Measurements from ENCODE around the gene MORF4L2.

The MORF4L2 gene

DNA sequence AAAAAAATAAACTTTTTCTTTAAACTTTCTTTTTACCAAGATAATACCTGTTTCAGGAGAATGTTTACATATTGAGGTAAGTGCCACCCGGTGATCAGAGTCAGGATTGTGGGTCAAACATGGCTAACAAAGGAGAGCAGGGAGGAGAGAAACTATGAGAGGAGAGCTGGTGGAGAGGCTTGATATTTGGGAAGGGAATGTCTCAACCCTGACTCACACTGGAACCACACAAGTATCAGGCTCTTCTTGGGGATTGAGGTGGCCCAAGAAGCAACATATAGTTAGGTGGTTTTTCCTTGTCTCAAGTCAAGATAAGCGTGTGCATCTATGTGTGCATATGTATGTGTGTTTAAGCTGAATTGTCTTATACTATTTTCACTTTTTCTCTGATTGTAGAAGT, 51.1 kb downstream of the MORF4L2 start:
- DNase-seq (ENCODE audit: low read depth in 2 of 2): no peak

DNA sequence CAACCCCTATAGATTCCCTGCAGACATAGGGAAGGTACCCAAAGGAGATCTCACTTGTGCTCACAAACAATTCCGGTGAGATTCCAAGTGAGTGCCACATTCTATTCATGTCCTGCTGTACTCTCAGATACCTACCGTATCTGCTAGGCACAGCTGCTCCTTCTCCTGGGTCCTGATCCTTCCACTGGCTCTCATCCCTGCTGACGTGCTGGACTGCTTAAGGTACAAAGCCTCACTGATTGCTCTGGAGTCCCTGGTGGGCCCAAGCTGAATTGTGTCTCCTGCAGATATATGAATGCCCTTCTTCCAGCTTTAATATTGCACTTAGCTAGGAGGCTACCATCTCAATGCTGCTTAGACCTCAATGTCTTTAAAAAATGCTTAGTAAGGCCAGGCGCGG, 55.4 kb downstream of the MORF4L2 start:
- DNase-seq (ENCODE audit: low read depth in 2 of 2): no peak

DNA sequence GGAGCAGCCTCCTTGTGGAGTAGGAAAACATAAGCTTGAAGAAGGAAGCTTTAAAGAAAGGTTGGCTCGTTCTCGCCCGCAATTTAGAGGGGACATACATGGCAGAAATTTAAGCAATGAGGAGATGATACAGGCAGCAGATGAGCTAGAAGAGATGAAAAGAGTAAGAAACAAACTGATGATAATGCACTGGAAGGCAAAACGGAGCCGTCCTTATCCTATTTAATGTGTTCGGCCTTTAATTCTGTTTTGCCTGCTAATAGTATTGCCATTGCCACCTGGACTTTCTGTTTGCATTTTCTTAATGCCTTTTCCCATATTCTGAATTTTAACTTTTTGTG, 56.4 kb downstream of the MORF4L2 start:
- no peak for DNase-seq (ENCODE audit: low read depth in 2 of 2)

DNA sequence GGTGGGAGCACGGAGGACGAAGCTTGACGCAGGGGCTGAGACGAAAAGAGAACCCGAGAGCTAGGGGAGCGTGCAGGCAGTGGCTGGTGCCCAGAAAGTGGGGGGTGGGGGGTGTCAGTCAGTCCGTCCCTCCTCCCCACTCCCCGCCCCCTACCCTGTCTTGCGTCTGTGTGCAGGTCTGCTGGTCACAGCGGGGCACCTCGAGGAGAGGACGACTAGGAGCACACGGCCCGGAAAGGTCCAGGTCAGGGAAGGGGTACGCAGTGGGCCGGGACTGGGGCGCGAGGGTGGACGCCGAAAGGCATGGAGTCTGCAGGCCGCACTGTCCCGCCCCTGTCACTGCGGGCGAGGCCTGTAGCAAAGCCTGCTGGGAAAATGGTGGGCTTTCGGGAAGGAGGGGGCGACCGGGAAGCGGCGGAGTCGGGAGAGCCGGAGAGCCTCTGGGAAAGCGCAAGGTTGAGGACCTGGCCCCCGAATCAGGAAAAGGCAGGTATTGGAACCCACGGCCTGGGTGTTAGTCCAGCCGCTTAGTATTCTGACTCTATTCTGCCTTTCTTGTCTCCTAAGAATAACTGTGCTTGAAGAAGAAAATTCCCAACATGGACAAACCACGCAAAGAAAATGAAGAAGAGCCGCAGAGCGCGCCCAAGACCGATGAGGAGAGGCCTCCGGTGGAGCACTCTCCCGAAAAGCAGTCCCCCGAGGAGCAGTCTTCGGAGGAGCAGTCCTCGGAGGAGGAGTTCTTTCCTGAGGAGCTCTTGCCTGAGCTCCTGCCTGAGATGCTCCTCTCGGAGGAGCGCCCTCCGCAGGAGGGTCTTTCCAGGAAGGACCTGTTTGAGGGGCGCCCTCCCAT, 57.0 kb downstream of the MORF4L2 start:
- DNase-seq (ENCODE audit: low read depth in 2 of 2): no peak

DNA sequence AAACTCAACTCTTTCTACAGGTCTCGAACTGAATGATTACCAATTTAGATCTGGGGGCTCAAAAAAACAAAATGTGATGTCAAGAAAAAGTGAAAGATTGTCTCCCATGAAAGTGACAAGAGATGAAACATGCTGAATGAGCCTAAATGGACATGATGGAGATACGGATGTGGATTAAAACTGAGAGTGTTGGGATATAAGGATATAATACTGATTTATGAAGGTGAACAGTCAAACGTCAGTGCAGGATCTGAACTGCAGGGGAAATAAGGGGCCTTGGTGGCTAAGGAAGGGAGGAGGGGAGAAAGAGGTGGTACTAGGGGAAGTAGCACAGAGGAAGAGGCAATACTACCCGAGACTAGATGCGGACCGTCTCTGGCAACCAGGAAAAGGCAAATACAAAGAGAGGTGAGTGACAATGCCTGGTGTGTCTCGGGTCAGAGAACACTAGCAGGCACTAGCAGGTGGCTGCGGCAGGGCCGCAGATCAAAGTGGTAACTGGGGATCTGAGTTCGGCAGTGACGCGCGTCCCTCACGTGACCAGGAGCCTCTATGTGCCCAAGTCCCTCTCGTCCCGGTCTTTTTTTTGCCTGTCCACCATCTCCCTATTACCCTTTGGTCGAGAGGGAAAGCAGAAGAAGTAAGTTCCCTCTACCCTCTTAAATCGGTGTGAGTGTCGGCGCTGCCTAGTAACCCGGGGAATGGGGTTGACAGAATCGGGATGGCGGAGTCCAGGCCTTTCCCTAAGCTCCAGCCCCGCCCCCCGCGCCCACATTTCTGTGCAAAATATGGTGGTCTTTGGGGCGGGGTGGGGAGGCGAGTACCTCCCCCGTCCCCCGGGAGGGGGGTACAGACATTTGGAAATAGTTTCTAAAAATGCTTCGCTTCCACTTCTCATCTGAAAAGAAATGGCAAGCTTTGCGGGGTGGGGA, 57.8 kb downstream of the MORF4L2 start, which contains the start of gene TCEAL1:
Gene TCEAL1, plus strand, starts transcription at position 590 of the 932 bp plus-strand sequence. CDS start 942 bp downstream, outside the sequence.
- DNase-seq (ENCODE audit: low read depth in 2 of 2): no peak

DNA sequence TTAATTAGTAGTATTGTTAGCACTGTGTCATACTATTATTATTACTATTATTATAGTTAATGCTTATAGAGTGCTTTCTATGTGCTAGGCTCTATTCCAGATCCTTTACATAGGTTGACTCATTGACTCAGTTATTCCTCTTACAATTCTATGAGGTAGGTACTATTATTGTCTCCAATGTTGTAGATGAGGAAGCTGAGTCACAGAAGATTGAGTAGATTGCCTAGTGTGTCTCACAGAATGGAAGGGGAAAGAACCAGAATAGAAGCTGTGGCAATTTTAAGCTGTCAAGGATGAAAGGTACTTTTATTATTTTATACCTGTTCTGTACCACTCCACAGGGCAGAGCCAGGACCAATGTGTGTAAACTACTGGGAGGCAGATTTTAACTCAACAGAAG, 59.6 kb downstream of the MORF4L2 start:
- no peak for DNase-seq (ENCODE audit: low read depth in 2 of 2)
